Activated gamma-delta T cell treated with anti-CD3 and anti-CD28 coated beads, Interleukin-2, amount 50 U/mL, for 16 hours (primary cell): ENCODE measurements around the gene CHRNA1.

Source experiments
- DNase-seq: peaks from one replicate; pipeline ENCODE4 v3.0.0-alpha.2; 2020; ENCODE audit warnings: low read depth

CHRNA1 gene

DNA sequence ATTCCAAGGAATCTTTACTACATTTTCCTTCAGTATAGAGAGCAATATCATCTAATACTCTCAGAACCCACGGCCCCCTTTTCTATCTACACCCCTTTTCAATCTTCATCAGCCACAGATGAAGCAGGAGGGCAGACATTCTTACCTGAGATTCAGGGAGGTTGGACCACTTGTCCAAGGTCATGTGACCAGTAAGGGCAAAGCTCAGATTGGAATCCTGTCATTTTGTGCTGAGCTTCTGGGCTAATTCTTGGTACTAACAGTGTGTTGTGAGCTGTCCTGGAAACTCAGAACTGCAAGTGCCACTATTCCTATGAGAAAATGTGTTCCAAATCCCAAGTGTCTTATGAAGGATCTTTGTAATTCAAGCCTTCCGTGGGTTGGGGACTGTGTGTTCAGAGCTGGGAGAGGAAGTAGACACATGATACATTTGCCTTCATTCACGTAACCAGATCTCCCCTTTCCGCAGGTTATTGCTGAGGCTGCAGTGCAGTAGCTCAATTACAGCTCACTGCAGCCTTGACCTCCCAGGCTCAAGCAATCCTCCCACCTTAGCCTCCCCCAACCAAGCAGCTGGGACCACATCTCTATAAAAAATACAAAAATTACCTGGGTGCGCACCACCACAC lies 3.3 kb downstream of the CHRNA1 start:
- DNase-seq, result no peak

DNA sequence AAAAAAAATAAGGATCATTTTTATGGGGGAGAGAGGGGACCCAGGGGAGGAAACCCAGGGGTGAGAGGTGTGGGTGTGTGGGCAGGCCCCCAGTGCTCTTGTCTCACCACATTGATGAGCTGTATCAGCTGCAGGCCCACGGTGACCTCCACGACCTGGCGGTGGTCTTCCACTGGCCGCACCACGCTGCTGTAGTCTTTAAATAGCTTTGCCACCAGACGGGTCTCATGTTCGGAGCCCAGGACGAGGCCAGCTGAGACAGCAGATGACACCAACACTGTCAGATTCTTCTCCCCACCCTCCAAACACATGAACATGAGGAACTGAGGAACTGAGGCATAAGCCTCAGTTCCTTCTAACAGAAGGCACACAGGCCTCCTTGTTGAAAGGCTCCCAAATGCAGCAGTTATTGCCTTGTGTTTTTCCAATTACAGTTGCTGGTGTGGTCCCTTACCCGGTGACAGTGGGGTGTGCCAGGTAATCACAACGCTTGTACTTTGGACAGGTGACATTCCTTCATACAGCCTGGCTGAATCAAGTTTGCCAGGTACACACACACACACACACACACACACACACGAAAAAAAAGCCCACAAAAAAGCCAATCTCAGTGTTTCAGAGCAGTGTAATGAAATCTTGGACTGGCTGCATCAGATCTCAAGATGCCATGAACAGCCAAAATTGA lies 4.7 kb downstream of the CHRNA1 start:
- DNase-seq, result no peak

- DNase-seq, result no peak
These were observed 7.5 kb downstream of the CHRNA1 start for GRCh38 chr2:174756743-174757142.

- DNase-seq, result no peak
These were observed 11.1 kb downstream of the CHRNA1 start for GRCh38 chr2:174753038-174753633.

- DNase-seq, result no peak
These were observed 11.8 kb downstream of the CHRNA1 start for GRCh38 chr2:174752403-174753037.

DNA sequence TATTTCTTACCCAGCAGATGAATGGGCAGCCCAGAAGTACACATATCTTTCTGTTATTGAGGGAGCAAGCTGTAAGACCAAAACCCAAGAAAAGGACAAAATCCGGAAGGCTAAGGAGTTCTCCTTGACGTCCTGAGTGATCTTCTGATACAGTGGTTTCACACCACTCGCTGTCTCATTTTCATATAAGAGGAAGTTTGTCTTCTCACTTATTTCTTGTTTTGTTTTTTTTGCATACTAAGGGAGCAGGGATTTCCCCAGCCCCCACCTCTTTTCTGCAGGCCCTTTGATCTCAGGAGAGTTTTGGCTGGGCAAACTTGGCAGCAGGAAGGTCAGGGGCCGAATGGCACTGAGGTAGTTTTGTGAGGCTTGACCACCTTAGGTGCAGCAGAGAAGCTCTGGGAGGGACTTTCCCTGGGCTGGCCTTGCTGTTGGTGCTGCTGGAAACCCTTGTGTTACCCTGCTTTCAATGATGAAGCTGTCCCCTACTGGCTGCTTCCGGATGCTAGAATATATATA lies 13.3 kb downstream of the CHRNA1 start:
- DNase-seq, result peak; percentile 44

DNA sequence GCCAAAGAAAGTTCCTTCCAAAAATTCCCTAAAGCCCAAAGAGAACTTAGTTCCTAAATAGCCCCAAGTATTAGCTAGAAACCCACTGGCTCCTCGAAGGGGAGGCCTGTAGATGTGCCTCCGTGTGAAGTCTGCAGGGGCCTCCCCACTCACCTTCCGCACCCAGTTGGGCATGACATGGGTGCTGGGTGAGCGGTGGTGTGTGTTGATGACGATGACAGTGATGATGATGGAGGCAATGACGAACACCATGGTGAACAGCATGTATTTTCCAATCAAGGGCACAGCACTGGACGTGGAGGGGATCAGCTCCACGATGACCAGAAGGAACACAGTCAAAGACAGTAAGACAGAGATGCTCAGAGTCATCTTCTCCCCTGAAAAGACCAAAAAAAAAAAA lies 14.5 kb downstream of the CHRNA1 start:
- no peak for DNase-seq

- peak; percentile 57 for DNase-seq
These were observed 15.3 kb downstream of the CHRNA1 start for GRCh38 chr2:174748948-174749347.

DNA sequence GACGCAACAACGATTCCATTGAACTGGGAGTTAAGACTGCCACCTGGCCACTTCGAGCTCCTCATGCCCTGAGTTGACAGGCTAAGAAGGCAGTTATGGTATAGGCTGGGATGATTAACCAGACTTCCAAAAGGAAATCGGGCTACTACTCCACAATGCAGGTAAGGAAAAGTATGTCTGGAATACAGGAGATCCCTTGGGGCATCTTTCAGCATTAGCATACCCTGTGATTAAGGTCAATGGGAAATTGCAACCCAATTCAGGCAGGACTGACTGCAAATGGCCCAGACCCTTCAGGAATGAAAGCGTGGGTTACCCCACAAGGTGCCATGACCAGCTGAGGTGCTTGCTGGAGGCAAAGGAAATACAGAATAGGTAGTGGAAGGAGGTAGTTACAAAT lies 19.1 kb downstream of the CHRNA1 start:
- DNase-seq, result no peak

GRCh38 chr2:174744111-174744510 lies 20.2 kb downstream of the CHRNA1 start:
- no peak for DNase-seq

DNA sequence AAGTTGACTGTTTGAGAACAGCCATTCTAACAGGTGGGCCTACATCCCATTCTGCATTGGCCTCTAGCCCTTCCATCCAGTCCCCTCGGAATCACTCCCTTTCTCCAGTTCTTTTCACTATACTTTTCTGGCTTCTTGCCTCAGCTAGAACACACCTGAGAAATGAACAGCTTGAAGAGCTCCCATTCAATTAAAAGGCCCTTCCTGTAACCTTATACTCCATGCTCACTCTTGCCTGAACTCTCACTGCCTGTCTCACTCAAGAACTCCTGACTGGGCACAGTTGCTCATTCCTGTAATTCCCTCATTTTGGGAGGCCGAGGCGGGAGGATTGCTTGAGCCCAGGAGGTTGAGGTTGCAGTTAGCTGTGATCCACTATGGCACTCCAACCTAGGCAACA lies 23.6 kb downstream of the CHRNA1 start:
- no peak for DNase-seq

DNA sequence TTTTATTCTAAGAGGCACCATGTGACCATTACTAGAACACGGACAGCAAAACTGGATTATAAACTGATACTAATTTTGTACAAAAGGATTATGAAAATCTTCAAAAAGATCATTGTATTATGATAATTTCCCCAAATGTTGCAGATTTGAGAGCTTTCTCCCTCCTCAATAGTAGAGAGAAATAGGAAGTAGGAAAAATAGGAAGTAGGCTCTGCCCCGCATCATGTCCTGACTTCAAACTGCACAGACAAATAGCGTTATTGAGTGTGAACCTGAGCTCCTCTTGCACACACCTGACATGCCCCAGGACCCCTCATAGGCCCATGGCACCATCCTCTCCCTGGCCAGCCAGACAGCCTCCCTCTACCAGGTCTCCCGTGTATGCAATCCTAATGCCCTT lies 25.4 kb downstream of the CHRNA1 start:
- no peak for DNase-seq

DNA sequence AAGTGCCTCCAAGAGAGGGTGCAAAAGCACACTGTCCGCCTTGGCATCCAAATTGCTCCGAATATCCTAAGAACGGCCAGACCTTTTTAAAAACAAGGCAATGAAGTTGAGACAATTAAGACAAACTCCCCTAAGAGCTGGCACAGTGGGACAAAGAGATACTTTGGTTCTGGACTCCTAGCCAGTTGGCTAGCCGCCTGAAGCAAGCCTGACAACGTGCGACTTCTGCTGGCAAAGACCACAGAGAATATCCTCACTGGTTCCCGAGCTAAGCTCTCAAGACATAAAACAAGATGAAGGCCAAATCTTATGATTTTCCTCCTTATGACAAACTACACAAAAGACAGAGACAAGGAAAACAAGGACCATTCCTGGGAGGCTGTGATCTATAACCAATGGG lies 32.7 kb downstream of the CHRNA1 start:
- DNase-seq, result no peak

GRCh38 chr2:174730698-174731018 lies 33.6 kb downstream of the CHRNA1 start:
- no peak for DNase-seq

GRCh38 chr2:174729797-174730697 lies 34.2 kb downstream of the CHRNA1 start:
- DNase-seq, result no peak

DNA sequence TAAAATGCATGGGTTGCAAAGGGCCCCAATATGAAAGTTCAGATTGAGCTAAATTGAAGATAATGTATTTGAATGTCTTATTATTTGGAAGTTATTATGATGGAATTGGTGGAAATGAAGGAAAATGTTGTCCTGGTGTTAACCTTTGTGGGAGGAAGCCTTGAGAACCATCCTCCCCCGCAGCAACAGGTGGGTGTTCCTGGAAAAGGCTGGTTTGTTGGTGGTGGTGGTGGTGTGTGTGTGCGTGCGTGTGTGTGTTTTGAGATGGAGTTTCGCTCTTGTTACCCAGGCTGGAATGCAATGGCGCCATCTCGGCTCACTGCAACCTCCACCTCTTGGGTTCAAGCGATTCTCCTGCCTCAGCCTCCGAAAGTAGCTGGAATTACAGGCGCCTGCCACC lies 36.2 kb downstream of the CHRNA1 start:
- DNase-seq, result no peak

GRCh38 chr2:174726212-174726611 lies 38.1 kb downstream of the CHRNA1 start:
- no peak for DNase-seq

- no peak for DNase-seq
These were observed 41.2 kb downstream of the CHRNA1 start for GRCh38 chr2:174722942-174723592.

- DNase-seq, result no peak
These were observed 45.3 kb downstream of the CHRNA1 start for GRCh38 chr2:174719016-174719415.

GRCh38 chr2:174718591-174718990 lies 45.7 kb downstream of the CHRNA1 start:
- no peak for DNase-seq

- DNase-seq, result no peak
These were observed 46.4 kb downstream of the CHRNA1 start for GRCh38 chr2:174717916-174718315.

GRCh38 chr2:174717273-174717672 lies 47.0 kb downstream of the CHRNA1 start:
- DNase-seq, result no peak
